HL-60/S4 (cell line): ENCODE data around the gene LIN28B.
"Not testable (repeated sequence)": the region's sequence is repeated elsewhere in the genome, so short reads cannot be mapped to it uniquely, and the experiment has no call there.

Experiments used
- in situ Hi-C: fragments of 300-500 bp; cut with MboI; formaldehyde crosslinking; loops from 2 replicates; pipeline ENCODE4 v1.14.3; 2022; ENCODE audit warnings: low sequenced_read_pairs

LIN28B gene

GRCh38 chr6:105005451-105005850 is 48.5 kb downstream of the LIN28B start:
- in situ Hi-C loops = no loop called here

- in situ Hi-C loops = not testable (repeated sequence)
Observed at GRCh38 chr6:105013459-105013858, 56.6 kb downstream of the LIN28B start.

- in situ Hi-C loops = no loop called here
Observed at GRCh38 chr6:105014448-105014847, 57.5 kb downstream of the LIN28B start.

- in situ Hi-C loops = no loop called here
Observed at GRCh38 chr6:105014954-105015353, 58.0 kb downstream of the LIN28B start.

- in situ Hi-C loops = no loop called here
Observed at GRCh38 chr6:105015482-105015881, 58.6 kb downstream of the LIN28B start.

GRCh38 chr6:105019285-105019684 is 62.4 kb downstream of the LIN28B start:
- in situ Hi-C loops = no loop called here

GRCh38 chr6:105021399-105021798 is 64.5 kb downstream of the LIN28B start:
- in situ Hi-C loops = no loop called here

GRCh38 chr6:105022416-105022815 is 65.5 kb downstream of the LIN28B start:
- in situ Hi-C loops = no loop called here

GRCh38 chr6:105024803-105025202 is 67.9 kb downstream of the LIN28B start:
- in situ Hi-C loops = no loop called here

GRCh38 chr6:105028898-105029297 is 72.0 kb downstream of the LIN28B start:
- in situ Hi-C loops = no loop called here

GRCh38 chr6:105029581-105029980 is 72.7 kb downstream of the LIN28B start:
- in situ Hi-C loops = no loop called here

- in situ Hi-C loops = no loop called here
Observed at GRCh38 chr6:105034470-105034869, 77.6 kb downstream of the LIN28B start.

GRCh38 chr6:105035299-105035698 is 78.4 kb downstream of the LIN28B start:
- in situ Hi-C loops = no loop called here

GRCh38 chr6:105036351-105036750 is 79.4 kb downstream of the LIN28B start:
- in situ Hi-C loops = no loop called here

- in situ Hi-C loops = no loop called here
Observed at GRCh38 chr6:105038259-105038658, 81.4 kb downstream of the LIN28B start.

- in situ Hi-C loops = no loop called here
Observed at GRCh38 chr6:105041880-105042279, 85.0 kb downstream of the LIN28B start.

GRCh38 chr6:105042648-105043047 is 85.7 kb downstream of the LIN28B start:
- in situ Hi-C loops = no loop called here

- in situ Hi-C loops = no loop called here
Observed at GRCh38 chr6:105043979-105044378, 87.1 kb downstream of the LIN28B start.

GRCh38 chr6:105045526-105045925 is 88.6 kb downstream of the LIN28B start:
- in situ Hi-C loops = no loop called here

GRCh38 chr6:105051941-105052471 is 95.1 kb downstream of the LIN28B start:
- in situ Hi-C loops = no loop called here

GRCh38 chr6:105056646-105057045 is 99.7 kb downstream of the LIN28B start:
- in situ Hi-C loops = no loop called here

GRCh38 chr6:105057160-105057559 is 100.3 kb downstream of the LIN28B start:
- in situ Hi-C loops = no loop called here

GRCh38 chr6:105058316-105058715 is 101.4 kb downstream of the LIN28B start:
- in situ Hi-C loops = no loop called here
